Cardiac septum (tissue), 1 donor: ENCODE data around the gene PDE4D. TPM values are rescaled to one million over a fixed set of nuclear protein-coding genes. Genes with fewer than 3 reads are reported as not detected.

Source experiments
- DNase-seq: peaks from one replicate; pipeline ENCODE4 v3.0.0-alpha.2; 2020; ENCODE audit warnings: low spot score
- intact Hi-C: fragments of 100-400 bp; cut with DNase I; formaldehyde crosslinking; loops from one replicate; pipeline ENCODE4 v1.14.0; 2022
- total RNA-seq: library from RNA; stranded (reverse); fragmentation: NEBNext Ultra II Directional; extraction: Animal tissue kit (Norgen Biotek cat#: 25700); gene quantifications from one replicate; pipeline ENCODE4 v1.2.1, GENCODE V29; 2021
- donor health status: DM: no; HTN: no; CAD: no.

Gene PDE4D
- total RNA-seq, 1 donor from 2014 or later, result 29.3 TPM

DNA sequence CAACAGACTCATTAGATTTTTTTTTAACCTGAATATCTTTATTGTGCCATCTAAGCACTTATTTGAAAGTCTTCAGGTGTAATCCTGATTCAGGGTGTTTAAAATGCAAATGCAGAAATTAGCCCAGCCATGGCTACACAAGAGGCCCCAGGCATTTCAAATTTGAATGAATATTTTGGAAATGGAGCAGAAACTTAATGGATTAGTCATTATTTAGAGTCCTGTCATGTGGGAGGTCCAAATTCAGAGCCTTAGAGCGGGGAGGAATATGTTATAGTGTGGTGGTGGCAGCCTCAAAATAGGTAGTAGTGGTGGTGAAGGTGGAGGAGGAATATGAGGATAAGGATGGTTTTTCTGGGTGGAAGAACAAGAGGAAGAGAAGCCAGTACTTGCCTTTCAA is 743.7 kb downstream of the PDE4D start:
- no peak for DNase-seq
- intact Hi-C loops, result no loop called here

GRCh38 chr5:59149271-59149670 is 744.3 kb downstream of the PDE4D start:
- DNase-seq, result no peak
- intact Hi-C loops, result no loop called here

DNA sequence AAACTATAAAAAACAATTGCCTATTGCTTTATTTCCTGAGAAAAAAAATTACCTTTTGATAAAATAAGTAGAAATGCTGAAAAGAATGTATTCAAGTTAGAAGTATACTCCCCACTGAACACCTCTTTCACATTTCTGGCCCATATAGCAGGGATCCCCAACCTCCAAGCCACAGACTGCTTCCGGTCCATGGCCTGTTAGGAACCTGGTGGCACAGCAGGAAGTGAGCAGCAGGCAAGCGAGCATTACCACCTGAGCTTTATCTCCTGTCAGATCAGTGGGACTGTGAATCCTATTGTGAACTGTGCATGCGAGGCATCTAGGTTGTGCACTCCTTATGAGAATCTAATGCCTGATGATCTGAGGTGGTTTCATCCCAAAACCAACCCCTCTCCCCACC is 746.8 kb downstream of the PDE4D start:
- no peak for DNase-seq
- intact Hi-C loops, result no loop called here

GRCh38 chr5:59143926-59144333 is 749.6 kb downstream of the PDE4D start:
- no peak for DNase-seq
- intact Hi-C loops, result no loop called here

DNA sequence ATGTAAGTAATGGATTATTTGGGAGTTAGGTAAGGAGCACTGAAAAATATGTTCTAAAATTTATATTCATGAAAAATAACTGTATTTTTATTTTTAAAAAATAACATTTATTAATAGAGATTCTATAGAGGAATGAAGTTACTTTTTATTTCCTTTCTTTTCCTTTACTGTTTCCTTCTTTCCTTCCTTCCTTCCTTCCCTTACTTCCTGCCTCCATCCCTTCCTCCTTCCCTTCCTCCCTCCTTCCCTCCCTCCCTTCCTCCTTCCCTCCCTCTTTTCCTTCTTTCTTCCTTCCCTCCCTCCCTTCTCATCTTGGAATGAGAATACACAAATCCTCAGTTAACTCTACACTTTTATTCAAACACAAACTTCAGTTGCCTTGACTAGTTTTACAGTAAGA is 750.6 kb downstream of the PDE4D start:
- DNase-seq, result no peak
- intact Hi-C loops, result no loop called here

DNA sequence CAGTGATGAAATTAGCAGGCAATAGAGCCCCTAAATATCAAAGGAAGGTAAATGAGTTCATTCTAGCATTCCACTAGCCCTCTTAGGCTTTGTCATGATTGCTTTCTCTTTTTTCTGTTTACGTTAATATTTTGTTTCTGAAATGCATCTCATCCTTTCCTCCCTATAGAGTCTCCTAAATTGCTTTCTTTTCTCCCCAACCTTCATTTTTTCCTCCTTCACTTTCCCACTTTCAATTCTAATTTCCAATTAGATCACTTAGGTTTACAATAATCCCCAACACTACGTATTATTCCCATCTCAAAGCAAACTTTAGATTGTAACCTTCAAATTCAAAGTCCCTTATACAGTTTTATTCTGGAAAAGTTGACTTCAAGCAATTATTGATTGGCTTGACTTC is 751.4 kb downstream of the PDE4D start:
- no peak for DNase-seq
- intact Hi-C loops, result no loop called here

DNA sequence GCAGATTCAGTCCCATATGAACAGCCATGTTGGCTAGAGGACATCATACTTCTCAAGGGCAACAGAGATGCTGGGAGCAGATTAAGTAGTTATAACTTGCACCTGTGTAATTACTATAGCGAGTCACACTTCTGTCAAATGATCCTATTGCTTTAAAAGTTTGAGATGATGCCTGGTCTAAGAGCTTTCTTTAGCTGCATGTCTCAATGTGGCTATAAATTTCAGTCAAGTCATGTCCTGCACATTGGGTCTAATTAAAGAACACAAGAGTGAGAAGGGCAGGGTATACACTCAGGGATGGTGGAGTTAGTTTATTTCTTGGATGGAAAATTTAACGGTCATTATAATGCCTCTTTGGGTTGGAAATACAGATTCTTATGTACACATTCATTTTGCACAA is 753.4 kb downstream of the PDE4D start:
- intact Hi-C loops, result loop anchor here (1.0 kb wide), 1 partner anchor 18 kb away; no protein-coding TSS in a partner anchor

DNA sequence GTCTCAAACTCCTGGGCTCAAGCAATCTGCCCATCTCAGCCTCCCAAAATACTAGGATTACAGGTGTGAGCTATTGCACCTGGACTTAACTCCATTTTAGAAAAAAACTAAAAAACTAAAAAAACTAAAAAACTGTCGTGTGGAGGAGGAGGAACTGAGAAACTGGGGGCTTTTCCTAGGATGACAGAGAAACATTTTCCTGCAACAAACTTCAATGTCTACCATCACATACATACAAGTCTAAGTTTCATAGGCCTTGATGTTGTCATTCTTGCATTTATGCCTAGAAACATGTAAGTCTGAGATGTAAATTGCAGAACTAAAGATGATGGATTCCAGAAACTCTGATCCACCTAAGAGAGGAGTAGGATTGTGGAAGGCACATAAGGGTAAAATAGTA is 753.8 kb downstream of the PDE4D start:
- DNase-seq, result no peak
- intact Hi-C loops, result loop anchor here (1.0 kb wide), 1 partner anchor 19 kb away; no protein-coding TSS in a partner anchor

More for the DNA sequence above, 753.4 kb downstream of the PDE4D start:
- DNase-seq, result no peak

- no peak for DNase-seq
- intact Hi-C loops, result no loop called here
These were observed 755.0 kb downstream of the PDE4D start for GRCh38 chr5:59138509-59138908.

- DNase-seq, result no peak
These were observed 755.7 kb downstream of the PDE4D start for GRCh38 chr5:59137846-59138245.

DNA sequence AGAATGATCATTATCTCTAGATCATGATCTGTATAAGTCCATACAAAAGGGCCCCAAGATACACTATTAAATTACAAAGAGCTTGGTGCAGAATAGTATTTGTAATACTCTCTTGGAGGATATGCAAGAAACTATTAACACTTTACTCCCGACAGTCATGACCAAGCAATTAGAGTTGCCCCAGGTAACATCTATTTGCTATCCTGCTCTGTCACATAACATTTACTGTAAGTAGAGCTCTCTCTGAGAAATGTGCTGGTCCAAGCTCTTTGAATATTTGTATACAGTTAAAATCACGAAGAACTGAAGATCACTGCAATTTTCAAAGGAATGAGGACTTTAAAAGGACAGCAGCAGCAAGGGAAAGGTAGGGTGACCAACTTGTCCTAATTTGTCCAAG is 757.0 kb downstream of the PDE4D start:
- intact Hi-C loops, result no loop called here
- DNase-seq, result no peak

More at GRCh38 chr5:59137846-59138245, 755.7 kb downstream of the PDE4D start:
- intact Hi-C loops, result no loop called here

GRCh38 chr5:59134471-59135163 is 758.9 kb downstream of the PDE4D start:
- intact Hi-C loops, result no loop called here
- DNase-seq, result no peak

DNA sequence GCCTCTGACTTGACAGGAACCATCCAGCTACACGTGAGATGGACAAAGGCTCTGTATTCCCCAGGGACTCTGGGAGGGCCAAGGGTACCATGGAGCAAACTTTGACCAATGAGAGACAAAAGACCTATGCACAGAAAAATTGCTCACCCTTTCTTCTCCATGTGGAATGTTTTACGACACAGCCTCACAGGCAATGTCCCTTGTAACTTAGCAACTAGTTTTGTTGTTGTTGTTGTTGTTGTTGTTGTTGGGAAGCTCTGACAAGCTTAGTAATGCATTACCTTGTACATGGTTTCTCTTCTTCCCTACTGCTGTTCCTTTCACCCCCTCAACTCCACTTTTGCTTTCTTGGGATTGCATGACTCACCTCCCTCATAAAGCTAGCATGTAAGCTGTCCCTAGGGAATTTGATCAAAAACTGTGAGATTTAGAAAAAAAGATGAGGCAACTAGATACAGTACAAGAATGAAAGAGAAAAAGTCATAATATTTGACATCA is 759.7 kb downstream of the PDE4D start:
- intact Hi-C loops, result no loop called here
- no peak for DNase-seq

- intact Hi-C loops, result no loop called here
- no peak for DNase-seq
These were observed 761.4 kb downstream of the PDE4D start for GRCh38 chr5:59132131-59132530.

GRCh38 chr5:59130431-59130830 is 763.1 kb downstream of the PDE4D start:
- no peak for DNase-seq
- intact Hi-C loops, result no loop called here

- DNase-seq, result no peak
- intact Hi-C loops, result loop anchor here (10.0 kb wide), 1 partner anchor 204 kb away; no protein-coding TSS in a partner anchor
These were observed 764.8 kb downstream of the PDE4D start for GRCh38 chr5:59128646-59129290.

DNA sequence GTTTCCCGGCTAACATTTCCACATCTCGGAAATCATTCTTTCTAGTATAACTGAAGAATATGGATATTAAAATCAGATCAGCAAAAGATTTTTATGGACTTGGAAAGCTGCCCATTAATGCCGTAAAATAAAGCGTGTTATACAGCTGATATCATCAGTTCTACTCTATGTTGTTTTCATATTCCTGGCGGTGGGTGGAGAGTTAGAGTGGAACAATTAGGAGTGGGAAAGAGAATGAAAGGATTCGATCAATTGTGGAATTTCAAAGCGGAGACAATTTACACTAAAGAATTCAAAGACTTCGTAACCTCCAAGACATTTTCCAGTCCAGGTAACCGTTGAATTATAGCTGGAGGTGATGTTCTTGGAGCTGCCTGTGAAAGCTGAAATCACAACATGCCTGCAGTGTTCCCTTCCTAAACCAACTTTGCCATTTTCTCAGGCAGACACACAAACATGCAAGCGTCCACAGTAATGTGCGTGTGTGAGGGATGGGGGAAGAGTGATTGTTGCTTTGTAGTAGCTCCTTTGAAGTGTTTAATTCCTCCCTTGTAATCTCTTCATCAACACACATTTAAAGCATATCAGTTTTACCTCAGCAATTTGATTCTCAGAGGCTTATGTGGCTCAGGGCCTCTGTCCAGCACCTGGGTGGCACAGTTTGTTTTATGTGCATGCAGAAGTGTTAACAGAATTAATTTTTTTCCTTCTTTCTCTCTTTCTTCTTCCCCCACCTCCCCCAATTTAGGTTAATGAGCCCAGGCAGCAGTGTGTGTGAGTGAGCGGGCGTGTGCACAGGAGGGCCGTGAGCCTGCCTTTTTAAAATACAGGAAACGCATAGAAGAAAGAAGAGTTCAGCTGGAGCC is 766.6 kb downstream of the PDE4D start:
- no peak for DNase-seq
- intact Hi-C loops, result loop anchor here (1.0 to 10.0 kb wide), 3 partner anchors 12 to 202 kb away; no protein-coding TSS in a partner anchor

DNA sequence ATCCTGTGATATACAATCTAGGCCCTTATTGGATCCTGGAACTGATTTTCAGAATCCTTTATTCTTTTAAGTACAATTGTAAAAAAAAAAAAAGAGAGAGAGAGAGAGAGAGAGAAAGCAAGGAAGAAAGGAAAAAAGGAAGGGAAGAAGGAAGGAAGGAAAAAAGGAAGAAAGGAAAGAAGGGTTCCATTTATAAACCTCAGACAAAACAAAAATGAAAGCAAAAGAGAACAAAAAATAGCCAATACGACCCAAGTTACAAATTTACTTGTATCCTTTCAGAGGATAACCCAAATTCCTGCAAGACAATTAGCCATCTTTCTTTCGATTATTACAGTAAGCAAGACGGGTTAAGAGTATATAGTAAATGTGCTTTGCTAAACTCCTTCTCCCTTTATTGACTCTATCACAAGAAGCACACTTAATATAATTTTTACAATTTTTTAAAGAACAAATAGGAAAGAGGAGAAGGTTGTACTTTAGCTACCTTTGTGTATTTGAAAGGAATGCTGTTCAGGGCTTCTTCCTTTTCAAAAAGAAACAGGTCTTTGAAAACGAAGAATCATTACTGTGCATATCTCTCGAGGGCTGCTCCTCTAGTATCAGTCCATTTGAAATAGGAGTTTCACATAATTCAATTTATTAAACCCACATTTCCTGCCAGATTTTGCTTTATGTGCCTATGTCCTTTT is 767.4 kb downstream of the PDE4D start:
- no peak for DNase-seq
- intact Hi-C loops, result loop anchor here (2.0 to 10.0 kb wide), 2 partner anchors 87 to 201 kb away; no protein-coding TSS in a partner anchor
